ENCODE data around the gene FXR2. TPM values are rescaled to one million over a fixed set of nuclear protein-coding genes. Genes with fewer than 3 reads are reported as not detected.
"Not testable (repeated sequence)": the region's sequence is repeated elsewhere in the genome, so short reads cannot be mapped to it uniquely, and the experiment has no call there.

FXR2 gene
- total and polyA plus RNA-seq, 3 experiments from 2014 or later = 20.4 to 45.9 (median 45.7) TPM

GRCh38 chr17:7613769-7614424, 800 bp downstream of the FXR2 start:
- peaks cover 0 to 16% (median 0%) of the 10 kb centered on the region in 3 donors for H3K36me3 Mint-ChIP-seq
- Histone ChIP-seq H3K27ac (ENCODE audit: low read depth, low read length) (peak overlapping the region; percentile 71), H3K9me3 (ENCODE audit: low read length) (no peaks in the 10 kb centered on the region), H3K4me1 (ENCODE audit: insufficient read depth, low read length) (peaks cover 26% of the 10 kb centered on the region), H3K36me3 (ENCODE audit: insufficient read depth, low read length) (no peaks in the 10 kb centered on the region), H3K27me3 (ENCODE audit: insufficient read depth, low read length, poor library complexity, severe bottlenecking) (no peaks in the 10 kb centered on the region), H3K4me3 (ENCODE audit: low read length) (peak overlapping the region; percentile 61)
- no peak for DNase-seq
- H3K4me1 Mint-ChIP-seq = peaks cover 34 to 48% (median 40%) of the 10 kb centered on the region in 3 donors
- CTCF ChIA-PET = interaction anchor here (1.0 to 3.3 kb wide), 6 partner anchors 25 to 73 kb away, joined by 3 to 29 read pairs (median 8); partner anchors contain the start of genes ATP1B2, MPDU1, SENP3 and TP53
- H3K27me3 Mint-ChIP-seq = no peaks in the 10 kb centered on the region
- H3K9me3 Mint-ChIP-seq = no peaks in the 10 kb centered on the region
- H3K4me3 Mint-ChIP-seq = peak overlapping the region; percentile 82 to 91 (median 88)
- POLR2A ChIA-PET = interaction anchor here (0.6 to 3.2 kb wide), 8 partner anchors 13 to 130 kb away, joined by 3 to 61 read pairs (median 10); partner anchors contain the start of genes CD68, MPDU1, POLR2A and SAT2
- peak overlapping the region; percentile 77 to 99 (median 89) for H3K27ac Mint-ChIP-seq

- ChIA-PET POLR2A (interaction anchor here (1.1 to 1.3 kb wide), 2 partner anchors 39 to 74 kb away, joined by 5 to 7 read pairs; no protein-coding TSS in a partner anchor), CTCF (interaction anchor here (0.9 kb wide), 1 partner anchor 23 kb away, joined by 4 read pairs; the partner anchor contains the start of gene SOX15)
- Mint-ChIP-seq H3K27me3 (no peaks in the 10 kb centered on the region), H3K27ac (peak overlapping the region in 7 of 8 donors; percentile 1 to 92 (median 58)), H3K9me3 (no peaks in the 10 kb centered on the region), H3K36me3 (peaks cover 0 to 19% (median 0%) of the 10 kb centered on the region in 3 donors), H3K4me3 (peak overlapping the region; percentile 47 to 89 (median 58)), H3K4me1 (peaks cover 37 to 52% (median 40%) of the 10 kb centered on the region in 3 donors)
- no peak for DNase-seq
- no peak overlapping the region for H3K4me3 ChIP-seq (ENCODE audit: low read length)
- H3K4me1 ChIP-seq (ENCODE audit: insufficient read depth, low read length) = peaks cover 26% of the 10 kb centered on the region
- no peak overlapping the region for H3K27ac ChIP-seq (ENCODE audit: low read depth, low read length)
- no peaks in the 10 kb centered on the region for H3K36me3 ChIP-seq (ENCODE audit: insufficient read depth, low read length)
- H3K27me3 ChIP-seq (ENCODE audit: insufficient read depth, low read length, poor library complexity, severe bottlenecking) = no peaks in the 10 kb centered on the region
- no peaks in the 10 kb centered on the region for H3K9me3 ChIP-seq (ENCODE audit: low read length)
These were observed 2.4 kb downstream of the FXR2 start for GRCh38 chr17:7612294-7612640.

DNA sequence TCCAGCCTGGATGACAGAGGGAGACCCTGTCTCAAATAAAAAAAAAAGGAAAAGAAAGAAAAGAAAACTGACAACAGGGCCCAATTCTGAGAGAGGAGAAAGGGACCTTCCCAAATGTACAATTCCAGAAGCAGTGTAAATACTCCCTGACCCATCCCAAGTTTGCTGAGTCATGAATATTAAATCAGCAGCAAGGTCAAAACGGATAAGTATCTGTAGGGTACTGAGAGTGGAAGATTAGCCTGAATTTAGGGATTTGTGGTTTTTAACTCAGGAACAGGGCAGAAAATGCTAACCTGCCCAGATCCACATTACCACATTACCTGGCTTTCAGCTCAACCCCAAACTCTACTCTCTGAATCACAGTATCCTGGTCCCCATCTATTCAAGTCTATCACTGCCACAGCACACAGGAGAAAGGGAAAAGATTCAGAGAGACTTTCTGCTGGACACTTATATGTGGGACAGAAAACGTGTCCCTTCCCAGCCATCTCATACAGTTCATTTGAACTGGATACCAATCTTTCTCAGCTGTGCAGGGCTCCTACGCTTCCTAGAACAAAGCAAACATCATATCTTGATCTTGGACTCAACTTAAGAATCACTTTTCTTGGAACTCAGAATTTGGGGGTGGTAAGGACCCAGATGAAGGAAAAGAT, 2.9 kb downstream of the FXR2 start:
- Mint-ChIP-seq H3K27ac (peak overlapping the region in 6 of 8 donors; percentile 1 to 92 (median 43)), H3K27me3 (no peaks in the 10 kb centered on the region), H3K36me3 (peaks cover 0 to 19% (median 0%) of the 10 kb centered on the region in 3 donors), H3K9me3 (no peaks in the 10 kb centered on the region), H3K4me3 (peak overlapping the region in 6 of 7 donors; percentile 47 to 89 (median 63)), H3K4me1 (peaks cover 37 to 52% (median 40%) of the 10 kb centered on the region in 3 donors)
- Histone ChIP-seq H3K9me3 (ENCODE audit: low read length) (no peaks in the 10 kb centered on the region), H3K4me1 (ENCODE audit: insufficient read depth, low read length) (peaks cover 26% of the 10 kb centered on the region), H3K27me3 (ENCODE audit: insufficient read depth, low read length, poor library complexity, severe bottlenecking) (no peaks in the 10 kb centered on the region), H3K4me3 (ENCODE audit: low read length) (no peak overlapping the region), H3K27ac (ENCODE audit: low read depth, low read length) (no peak overlapping the region), H3K36me3 (ENCODE audit: insufficient read depth, low read length) (no peaks in the 10 kb centered on the region)
- ChIA-PET CTCF (interaction anchor here (0.9 kb wide), 1 partner anchor 22 kb away, joined by 4 read pairs; the partner anchor contains the start of gene SOX15), POLR2A (interaction anchor here (0.6 to 1.1 kb wide), 2 partner anchors 71 to 74 kb away, joined by 3 to 7 read pairs; no protein-coding TSS in a partner anchor)
- no peak for DNase-seq

GRCh38 chr17:7610641-7611040, 4.1 kb downstream of the FXR2 start:
- ChIA-PET POLR2A (interaction anchor here (0.5 to 0.7 kb wide), 2 partner anchors 39 to 606 kb away, joined by 3 to 4 read pairs; no protein-coding TSS in a partner anchor), CTCF (interaction anchor here (1.0 kb wide), 1 partner anchor 21 kb away, joined by 4 read pairs; no protein-coding TSS in a partner anchor)
- Histone ChIP-seq H3K4me3 (ENCODE audit: low read length) (no peak overlapping the region), H3K27ac (ENCODE audit: low read depth, low read length) (no peak overlapping the region), H3K4me1 (ENCODE audit: insufficient read depth, low read length) (peaks cover 26% of the 10 kb centered on the region), H3K36me3 (ENCODE audit: insufficient read depth, low read length) (no peaks in the 10 kb centered on the region), H3K9me3 (ENCODE audit: low read length) (no peaks in the 10 kb centered on the region), H3K27me3 (ENCODE audit: insufficient read depth, low read length, poor library complexity, severe bottlenecking) (no peaks in the 10 kb centered on the region)
- H3K4me1 Mint-ChIP-seq = peaks cover 44 to 55% (median 49%) of the 10 kb centered on the region in 3 donors
- no peaks in the 10 kb centered on the region for H3K27me3 Mint-ChIP-seq
- no peak overlapping the region for H3K27ac Mint-ChIP-seq
- no peaks in the 10 kb centered on the region for H3K9me3 Mint-ChIP-seq
- no peak for DNase-seq
- H3K4me3 Mint-ChIP-seq = peak overlapping the region in 1 of 7 donors; percentile 34
- peaks cover 0 to 27% (median 3%) of the 10 kb centered on the region in 3 donors for H3K36me3 Mint-ChIP-seq

- H3K9me3 ChIP-seq (ENCODE audit: low read length) = no peaks in the 10 kb centered on the region
- Mint-ChIP-seq H3K27me3 (no peaks in the 10 kb centered on the region), H3K9me3 (no peaks in the 10 kb centered on the region), H3K4me1 (peaks cover 21 to 27% (median 25%) of the 10 kb centered on the region in 3 donors), H3K27ac (peak overlapping the region in 2 of 8 donors; percentile 19 to 63), H3K4me3 (no peak overlapping the region), H3K36me3 (peaks cover 5 to 54% (median 13%) of the 10 kb centered on the region in 3 donors)
- no peaks in the 10 kb centered on the region for H3K4me1 ChIP-seq (ENCODE audit: insufficient read depth, low read length)
- peaks cover 20% of the 10 kb centered on the region for H3K36me3 ChIP-seq (ENCODE audit: insufficient read depth, low read length)
- no peak for DNase-seq
- ChIA-PET CTCF (interaction anchor here (1.3 kb wide), 1 partner anchor 9 kb away, joined by 5 read pairs; the partner anchor contains the start of gene FXR2), POLR2A (no interaction called here)
- H3K27ac ChIP-seq (ENCODE audit: low read depth, low read length) = no peak overlapping the region
- no peak overlapping the region for H3K4me3 ChIP-seq (ENCODE audit: low read length)
- no peaks in the 10 kb centered on the region for H3K27me3 ChIP-seq (ENCODE audit: insufficient read depth, low read length, poor library complexity, severe bottlenecking)
These were observed 8.4 kb downstream of the FXR2 start for GRCh38 chr17:7606280-7606679.

- H3K36me3 Mint-ChIP-seq = peaks cover 18 to 86% (median 23%) of the 10 kb centered on the region in 3 donors
- H3K9me3 ChIP-seq (ENCODE audit: low read length); H3K27ac ChIP-seq (ENCODE audit: low read depth, low read length); H3K27me3 ChIP-seq (ENCODE audit: insufficient read depth, low read length, poor library complexity, severe bottlenecking); H3K9me3 Mint-ChIP-seq; H3K27me3 Mint-ChIP-seq; H3K27ac Mint-ChIP-seq; H3K4me3 Mint-ChIP-seq; H3K4me3 ChIP-seq (ENCODE audit: low read length); POLR2A ChIA-PET; H3K4me1 ChIP-seq (ENCODE audit: insufficient read depth, low read length); CTCF ChIA-PET; DNase-seq; H3K4me1 Mint-ChIP-seq: not testable (repeated sequence)
- peaks cover 52% of the 10 kb centered on the region for H3K36me3 ChIP-seq (ENCODE audit: insufficient read depth, low read length)
These were observed 17.1 kb downstream of the FXR2 start for GRCh38 chr17:7597561-7597960.

DNA sequence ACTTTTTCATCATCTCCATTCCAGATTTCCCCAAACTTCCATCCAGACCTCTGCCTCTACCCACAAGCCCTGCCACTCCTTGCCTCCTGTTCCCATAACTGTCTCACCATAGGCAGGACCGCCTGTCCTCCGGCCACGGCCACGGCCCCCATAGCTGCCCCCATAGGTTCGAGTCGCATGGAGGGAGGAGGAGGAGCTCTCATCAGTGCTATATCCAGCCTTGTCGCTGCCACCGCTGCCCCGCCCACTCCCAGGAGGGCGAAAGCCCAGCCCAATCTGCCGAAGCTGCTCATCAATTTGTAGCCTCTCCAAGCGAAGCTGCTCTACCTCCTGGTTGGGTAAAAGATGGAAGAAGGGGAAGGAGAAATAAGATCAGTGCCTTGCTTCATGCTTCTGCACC, 21.4 kb downstream of the FXR2 start:
- Mint-ChIP-seq H3K9me3 (no peaks in the 10 kb centered on the region), H3K4me1 (peaks cover 0 to 3% (median 0%) of the 10 kb centered on the region in 3 donors), H3K27me3 (no peaks in the 10 kb centered on the region), H3K27ac (peak overlapping the region in 1 of 8 donors; percentile 6), H3K4me3 (no peak overlapping the region), H3K36me3 (peaks cover 14 to 71% (median 20%) of the 10 kb centered on the region in 3 donors)
- Histone ChIP-seq H3K36me3 (ENCODE audit: insufficient read depth, low read length) (peaks cover 43% of the 10 kb centered on the region), H3K27ac (ENCODE audit: low read depth, low read length) (no peak overlapping the region), H3K4me3 (ENCODE audit: low read length) (no peak overlapping the region), H3K4me1 (ENCODE audit: insufficient read depth, low read length) (no peaks in the 10 kb centered on the region), H3K9me3 (ENCODE audit: low read length) (no peaks in the 10 kb centered on the region), H3K27me3 (ENCODE audit: insufficient read depth, low read length, poor library complexity, severe bottlenecking) (no peaks in the 10 kb centered on the region)
- POLR2A ChIA-PET = no interaction called here
- CTCF ChIA-PET = interaction anchor here (2.6 kb wide), 1 partner anchor 9 kb away, joined by 12 read pairs; the partner anchor contains the start of gene MPDU1
- DNase-seq = no peak

Data from CD8-positive, alpha-beta memory T cell (primary cell).